ENCODE results near the gene PSD4.

GRCh38 chr2:113240915-113241911, 67.4 kb downstream of the PSD4 start:
- TF ChIP-seq EP300 (IDR thresholded peaks at IDR 0.05; ENCODE audit: low read depth) (no peak), POLR2A (IDR thresholded peaks at IDR 0.05) (no peak), POLR2AphosphoS5 (IDR thresholded peaks at IDR 0.05) (peak; percentile 22 to 28 (median 24))
